GM18870 (cell line): ENCODE data around the gene ZFP36.
A peak's percentile ranks its signal among the peaks of the same experiment; 100 is the strongest.
"Not testable (repeated sequence)": the region's sequence is repeated elsewhere in the genome, so short reads cannot be mapped to it uniquely, and the experiment has no call there.

Source experiments
- ATAC-seq: cut with Tn5 transposase; IDR thresholded peaks from one replicate; pipeline ENCODE4 v1.9.1; 2021; ENCODE audit warnings: moderate library complexity; ENCODE audit not compliant: unreplicated experiment

The ZFP36 gene

GRCh38 chr19:39444598-39445195, 38.0 kb downstream of the ZFP36 start:
- ATAC-seq, result no peak

GRCh38 chr19:39445196-39446111, 38.8 kb downstream of the ZFP36 start, which contains the start of gene SUPT5H:
Gene SUPT5H, plus strand, starts transcription at chr19:39445582. Its CDS starts 309 bp downstream, at chr19:39445891.
- peak; percentile 73 for ATAC-seq

GRCh38 chr19:39446365-39447084, 39.9 kb downstream of the ZFP36 start:
- ATAC-seq, result no peak

GRCh38 chr19:39448271-39448670, 41.6 kb downstream of the ZFP36 start:
- ATAC-seq, result no peak

GRCh38 chr19:39449116-39449797, 42.6 kb downstream of the ZFP36 start:
- no peak for ATAC-seq

GRCh38 chr19:39451257-39451656, 44.6 kb downstream of the ZFP36 start:
- ATAC-seq, result not testable (repeated sequence)
